ENCODE measurements around the gene SH3BP4. TPM values are rescaled to one million over a fixed set of nuclear protein-coding genes. Genes with fewer than 3 reads are reported as not detected.
A peak's percentile ranks its signal among the peaks of the same experiment; 100 is the strongest.

The SH3BP4 gene
- total and polyA plus RNA-seq, 2 of the 13 experiments (the other 11 are each of a cell fraction or from before 2014, with no cell fraction given), result 34.6 to 99.1 TPM

GRCh38 chr2:235005603-235006259, 53.9 kb downstream of the SH3BP4 start (continued):
- TF ChIP-seq CENPBD1 (CRISPR knock-in tag; IDR thresholded peaks at IDR 0.05; ENCODE audit: borderline replicate concordance, low read depth) (no peak), MTF1 (CRISPR knock-in tag; IDR thresholded peaks at IDR 0.05) (peak; percentile 53; the same call in 1 of the 2 replicates), ZNF512B (CRISPR knock-in tag; IDR thresholded peaks at IDR 0.05; ENCODE audit: borderline replicate concordance) (peak; percentile 95), MATR3 (CRISPR knock-in tag; IDR thresholded peaks at IDR 0.05) (no peak), MIER3 (CRISPR knock-in tag; IDR thresholded peaks at IDR 0.05; ENCODE audit: borderline replicate concordance) (peak; percentile 92; the same call in 1 of the 2 replicates), BRCA1 (CRISPR knock-in tag; IDR thresholded peaks at IDR 0.05) (0 out of 2 replicates have a peak, but pooled peaks have one; percentile 25), TOPORS (CRISPR knock-in tag; IDR thresholded peaks at IDR 0.05) (peak; percentile 95), SNAPC2 (CRISPR knock-in tag; IDR thresholded peaks at IDR 0.05) (peak; percentile 98), ZNF281 (CRISPR knock-in tag; IDR thresholded peaks at IDR 0.05; ENCODE audit: borderline replicate concordance) (peak; percentile 94), ZNF678 (CRISPR knock-in tag; IDR thresholded peaks at IDR 0.05) (no peak), ZNF407 (CRISPR knock-in tag; IDR thresholded peaks at IDR 0.05; ENCODE audit: not compliant biosample characterization) (peak; percentile 80), SMARCE1 (IDR thresholded peaks at IDR 0.05; ENCODE audit: borderline replicate concordance) (no peak), FIP1L1 (IDR thresholded peaks at IDR 0.05; ENCODE audit: borderline replicate concordance, insufficient read depth, low read depth, low read length) (no peak), NFKB2 (CRISPR knock-in tag; IDR thresholded peaks at IDR 0.05; ENCODE audit: borderline replicate concordance) (peak; percentile 94)

All from HepG2 (cell line).